ENCODE results near the gene CXXC5.

The CXXC5 gene

DNA sequence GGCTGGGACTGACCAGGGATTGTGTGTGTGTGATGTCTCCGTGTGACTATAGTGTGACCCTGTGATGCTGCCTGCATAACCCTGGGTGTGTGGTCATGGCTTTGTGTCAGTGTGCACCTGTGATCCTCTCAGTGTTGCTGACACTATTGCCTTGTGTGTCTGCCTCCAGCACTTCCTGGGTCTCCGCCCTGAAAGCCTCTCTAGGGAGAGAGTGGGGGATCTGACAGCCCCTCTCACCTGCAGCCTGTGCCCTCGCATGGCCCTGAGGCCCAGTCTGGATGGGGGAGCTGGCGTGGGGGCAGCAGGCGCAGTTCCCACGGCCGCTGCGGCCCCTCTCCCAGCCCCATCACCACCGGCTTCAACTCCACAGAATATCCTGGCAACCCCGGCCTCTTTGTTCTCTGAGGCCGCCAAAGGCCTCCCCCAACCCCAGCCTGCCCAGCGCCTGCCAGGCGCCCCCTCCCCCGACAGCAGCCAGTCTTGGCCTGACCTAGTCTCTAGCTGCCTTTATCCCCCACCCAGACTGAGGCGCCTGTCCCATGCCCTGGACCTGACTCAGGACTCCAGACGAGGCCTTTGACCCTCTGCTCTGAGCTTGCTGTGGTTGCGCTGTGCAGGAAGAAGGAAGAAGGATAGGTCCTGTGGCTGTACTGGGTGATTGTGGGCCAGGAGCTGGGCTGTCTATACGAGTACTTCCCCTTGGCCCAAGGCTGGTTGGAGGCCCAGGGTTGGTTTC is 38.7 kb downstream of the CXXC5 start:
- TF ChIP-seq, protein P1, sequence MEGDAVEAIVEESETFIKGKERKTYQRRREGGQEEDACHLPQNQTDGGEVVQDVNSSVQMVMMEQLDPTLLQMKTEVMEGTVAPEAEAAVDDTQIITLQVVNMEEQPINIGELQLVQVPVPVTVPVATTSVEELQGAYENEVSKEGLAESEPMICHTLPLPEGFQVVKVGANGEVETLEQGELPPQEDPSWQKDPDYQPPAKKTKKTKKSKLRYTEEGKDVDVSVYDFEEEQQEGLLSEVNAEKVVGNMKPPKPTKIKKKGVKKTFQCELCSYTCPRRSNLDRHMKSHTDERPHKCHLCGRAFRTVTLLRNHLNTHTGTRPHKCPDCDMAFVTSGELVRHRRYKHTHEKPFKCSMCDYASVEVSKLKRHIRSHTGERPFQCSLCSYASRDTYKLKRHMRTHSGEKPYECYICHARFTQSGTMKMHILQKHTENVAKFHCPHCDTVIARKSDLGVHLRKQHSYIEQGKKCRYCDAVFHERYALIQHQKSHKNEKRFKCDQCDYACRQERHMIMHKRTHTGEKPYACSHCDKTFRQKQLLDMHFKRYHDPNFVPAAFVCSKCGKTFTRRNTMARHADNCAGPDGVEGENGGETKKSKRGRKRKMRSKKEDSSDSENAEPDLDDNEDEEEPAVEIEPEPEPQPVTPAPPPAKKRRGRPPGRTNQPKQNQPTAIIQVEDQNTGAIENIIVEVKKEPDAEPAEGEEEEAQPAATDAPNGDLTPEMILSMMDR (IDR thresholded peaks at IDR 0.05; ENCODE audit: low read depth, low read length, missing control alignments): no peak
- DNase-seq (ENCODE audit: low read depth): no peak
- H3K4me3 ChIP-seq (ENCODE audit: low read depth, low read length): no peak overlapping the region

GRCh38 chr5:139687656-139688055 is 39.5 kb downstream of the CXXC5 start:
- TF ChIP-seq, protein P1 (IDR thresholded peaks at IDR 0.05; ENCODE audit: low read depth, low read length, missing control alignments): no peak
- DNase-seq (ENCODE audit: low read depth): no peak

GRCh38 chr5:139688088-139688702 is 40.0 kb downstream of the CXXC5 start:
- no peak overlapping the region for H3K4me3 ChIP-seq (ENCODE audit: low read depth, low read length)
- no peak for DNase-seq (ENCODE audit: low read depth)
- TF ChIP-seq, protein P1 (IDR thresholded peaks at IDR 0.05; ENCODE audit: low read depth, low read length, missing control alignments): no peak

More at GRCh38 chr5:139687656-139688055, 39.5 kb downstream of the CXXC5 start:
- H3K4me3 ChIP-seq (ENCODE audit: low read depth, low read length): no peak overlapping the region

- TF ChIP-seq, protein P1 (IDR thresholded peaks at IDR 0.05; ENCODE audit: low read depth, low read length, missing control alignments): no peak
- no peak overlapping the region for H3K4me3 ChIP-seq (ENCODE audit: low read depth, low read length)
- no peak for DNase-seq (ENCODE audit: low read depth)
These were observed 40.7 kb downstream of the CXXC5 start for GRCh38 chr5:139688751-139689372.

GRCh38 chr5:139689631-139690063 is 41.5 kb downstream of the CXXC5 start:
- TF ChIP-seq, protein P1 (IDR thresholded peaks at IDR 0.05; ENCODE audit: low read depth, low read length, missing control alignments): no peak

DNA sequence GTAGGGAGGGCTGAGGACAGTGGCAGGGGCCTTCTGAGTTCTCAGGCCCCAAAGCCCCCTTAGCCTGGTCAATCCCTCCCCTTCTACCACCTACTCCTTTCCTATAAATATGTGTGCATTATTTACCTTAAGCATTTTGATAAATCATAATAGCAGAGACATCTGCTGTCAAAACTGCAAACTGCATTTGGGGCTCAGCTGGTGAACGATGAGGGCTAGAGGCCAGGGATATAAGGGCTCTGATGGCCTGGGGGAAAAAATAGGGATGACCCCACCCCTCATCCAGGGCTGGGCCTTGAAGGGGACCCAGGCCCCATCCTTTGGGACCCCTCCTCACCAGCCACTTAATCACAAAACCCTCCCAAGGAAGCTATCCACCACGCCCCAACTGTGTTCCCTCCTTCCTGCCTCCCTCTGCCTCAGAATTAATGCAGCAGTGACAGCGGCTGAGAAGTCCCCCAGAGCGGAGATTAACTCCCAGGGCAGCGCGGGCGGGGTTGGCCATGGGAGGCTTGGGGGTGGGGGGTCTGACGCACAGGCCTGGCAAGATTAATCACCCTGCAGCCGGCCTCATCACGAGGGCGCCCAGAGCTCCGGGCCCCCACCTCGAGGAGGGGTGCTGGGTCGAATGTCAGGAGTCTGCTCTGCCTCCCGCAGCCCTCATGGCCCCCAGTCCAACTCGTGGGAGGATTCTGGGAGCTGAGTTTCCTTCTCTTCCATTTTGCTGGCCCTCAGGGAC is 42.1 kb downstream of the CXXC5 start:
- H3K4me3 ChIP-seq (ENCODE audit: low read depth, low read length): no peak overlapping the region
- TF ChIP-seq, protein P1 (IDR thresholded peaks at IDR 0.05; ENCODE audit: low read depth, low read length, missing control alignments): peak; percentile 58
- no peak for DNase-seq (ENCODE audit: low read depth)

More at GRCh38 chr5:139689631-139690063, 41.5 kb downstream of the CXXC5 start:
- no peak for DNase-seq (ENCODE audit: low read depth)
- no peak overlapping the region for H3K4me3 ChIP-seq (ENCODE audit: low read depth, low read length)
